Effector memory CD4-positive, alpha-beta T cell (primary cell): Measurements from ENCODE around the gene FGFRL1.

ENCODE experiments used
- DNase-seq, 3 donors: peaks; one replicate each; pipeline ENCODE4 v3.0.0-alpha.2; 2020
- H3K27ac ChIP-seq: 2 replicates; pipeline ENCODE4 v1.7.0; 2013; ENCODE audit warnings: mild to moderate bottlenecking, low read length, moderate library complexity; ENCODE audit not compliant: insufficient read depth, poor library complexity, severe bottlenecking
- H3K27me3 ChIP-seq: replicated peaks from 2 replicates; pipeline ENCODE4 v1.7.0; 2013; ENCODE audit warnings: mild to moderate bottlenecking, low read length; ENCODE audit not compliant: insufficient read depth, control insufficient read depth, poor library complexity, severe bottlenecking
- H3K36me3 ChIP-seq: 2 replicates; pipeline ENCODE4 v1.7.0; 2013; ENCODE audit warnings: mild to moderate bottlenecking, low read length, moderate library complexity; ENCODE audit not compliant: control insufficient read depth, insufficient read depth
- H3K4me1 ChIP-seq: 2 replicates; pipeline ENCODE4 v1.7.0; 2013; ENCODE audit warnings: low read length, mild to moderate bottlenecking; ENCODE audit not compliant: control insufficient read depth, insufficient read depth, poor library complexity, severe bottlenecking
- H3K4me3 ChIP-seq: 2 replicates; pipeline ENCODE4 v1.7.0; 2013; ENCODE audit warnings: low read length, low read depth, mild to moderate bottlenecking; ENCODE audit not compliant: insufficient read depth, poor library complexity, severe bottlenecking
- H3K9me3 ChIP-seq: 2 replicates; pipeline ENCODE4 v1.7.0; 2013; ENCODE audit warnings: mild to moderate bottlenecking, low read length, moderate library complexity; ENCODE audit not compliant: control insufficient read depth

FGFRL1 gene

DNA sequence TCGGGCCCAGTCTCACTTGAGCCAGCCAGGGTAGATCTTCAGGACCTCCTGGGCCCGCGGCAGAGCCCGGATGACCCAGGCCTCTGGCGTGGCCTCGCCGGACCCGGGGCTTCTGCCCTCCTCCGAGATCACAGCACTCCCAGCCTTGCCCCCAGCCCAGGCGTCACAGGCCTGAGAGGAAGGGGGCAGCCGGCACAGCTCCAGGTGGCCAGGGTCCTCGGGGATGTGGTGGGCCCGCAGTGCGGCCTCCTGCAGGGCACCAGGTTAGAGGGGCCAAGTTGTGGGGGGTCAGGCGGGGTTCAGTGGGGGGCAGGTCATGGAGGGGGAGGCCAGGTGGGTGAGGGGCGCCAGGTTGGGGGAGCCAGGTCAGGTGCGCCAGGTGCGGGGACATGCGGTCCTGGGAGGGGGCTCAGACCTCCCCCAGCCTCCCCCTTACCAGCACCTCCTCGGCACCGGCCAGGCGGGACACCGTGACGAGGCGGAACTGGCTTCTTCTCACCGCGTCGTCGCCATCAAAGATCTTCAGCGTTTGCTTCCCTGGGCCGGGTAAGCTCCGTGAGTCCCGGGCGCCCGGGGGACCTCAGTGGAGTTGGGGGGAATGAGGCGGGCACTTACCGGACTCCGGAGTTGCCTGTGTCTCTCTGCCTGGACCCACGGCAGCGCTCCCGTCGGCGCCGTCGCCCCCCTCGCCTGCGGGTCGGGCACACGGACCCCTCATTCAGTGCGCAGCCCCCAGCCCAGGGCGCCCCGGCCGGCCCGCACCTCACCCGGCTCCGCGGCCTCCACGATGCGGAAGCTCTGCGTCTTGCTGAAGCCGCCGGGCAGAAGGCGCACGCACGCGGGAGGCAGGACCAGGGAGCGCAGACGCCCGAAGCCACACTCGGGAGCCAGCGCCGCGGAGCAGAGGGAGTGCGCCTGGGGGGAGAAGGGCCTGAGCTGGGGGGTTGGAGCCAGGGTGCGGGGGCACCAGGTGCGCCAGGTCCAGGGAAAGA is 44.0 kb upstream of the FGFRL1 start:
- H3K27ac ChIP-seq = no peak overlapping the region

GRCh38 chr4:968221-968620 is 43.2 kb upstream of the FGFRL1 start:
- no peak overlapping the region for H3K27ac ChIP-seq
- H3K27me3 ChIP-seq = no peaks in the 10 kb centered on the region
- peaks cover 14% of the 10 kb centered on the region for H3K4me1 ChIP-seq
- no peak overlapping the region for H3K4me3 ChIP-seq
- peaks cover 7% of the 10 kb centered on the region for H3K36me3 ChIP-seq
- no peaks in the 10 kb centered on the region for H3K9me3 ChIP-seq
- no peak for DNase-seq

More for the DNA sequence above, 44.0 kb upstream of the FGFRL1 start:
- Histone ChIP-seq H3K4me3 (no peak overlapping the region), H3K4me1 (peaks cover 11% of the 10 kb centered on the region), H3K36me3 (peaks cover 7% of the 10 kb centered on the region), H3K27me3 (no peaks in the 10 kb centered on the region), H3K9me3 (no peaks in the 10 kb centered on the region)
- no peak for DNase-seq

DNA sequence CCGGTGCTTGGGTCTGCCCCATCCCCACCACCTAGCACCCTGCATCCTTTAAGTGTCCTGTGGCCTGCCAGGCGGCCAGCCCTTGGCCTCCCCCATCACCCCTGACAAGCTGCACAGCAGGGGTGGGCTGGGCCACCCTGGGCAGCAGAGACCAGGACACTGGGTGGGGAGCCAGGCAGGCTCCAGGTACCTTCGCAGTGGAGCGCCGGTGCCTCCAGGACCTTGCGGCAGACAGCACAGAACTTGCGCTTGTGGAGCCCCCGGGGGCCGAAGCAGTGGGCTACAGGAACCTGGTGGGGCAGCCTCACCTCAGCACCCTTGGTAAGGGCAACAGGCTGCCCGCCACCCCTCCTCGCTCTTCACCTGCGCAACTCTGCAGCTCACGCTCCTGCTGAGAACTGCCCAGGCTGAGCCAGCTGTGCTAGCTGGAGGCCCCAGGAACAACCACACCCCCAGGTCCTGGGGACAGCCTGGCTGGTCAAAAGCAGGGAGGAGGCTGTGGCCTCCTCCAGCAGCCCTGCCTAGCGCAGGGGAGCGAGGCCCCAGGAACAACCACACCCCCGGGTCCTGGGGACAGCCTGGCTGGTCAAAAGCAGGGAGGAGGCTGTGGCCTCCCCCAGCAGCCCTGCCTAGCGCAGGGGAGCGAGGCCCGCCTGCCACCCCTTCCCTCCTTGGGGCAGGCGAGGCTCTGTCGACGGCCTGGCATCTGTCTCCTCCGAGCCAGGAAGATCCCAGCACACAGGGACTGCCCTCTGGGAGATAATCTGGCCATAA is 42.6 kb upstream of the FGFRL1 start:
- H3K4me3 ChIP-seq = no peak overlapping the region
- peaks cover 17% of the 10 kb centered on the region for H3K4me1 ChIP-seq
- DNase-seq = no peak
- peaks cover 7% of the 10 kb centered on the region for H3K36me3 ChIP-seq
- H3K9me3 ChIP-seq = no peaks in the 10 kb centered on the region
- no peak overlapping the region for H3K27ac ChIP-seq
- H3K27me3 ChIP-seq = no peaks in the 10 kb centered on the region

GRCh38 chr4:970046-970745 is 41.2 kb upstream of the FGFRL1 start:
- peaks cover 18% of the 10 kb centered on the region for H3K4me1 ChIP-seq

DNA sequence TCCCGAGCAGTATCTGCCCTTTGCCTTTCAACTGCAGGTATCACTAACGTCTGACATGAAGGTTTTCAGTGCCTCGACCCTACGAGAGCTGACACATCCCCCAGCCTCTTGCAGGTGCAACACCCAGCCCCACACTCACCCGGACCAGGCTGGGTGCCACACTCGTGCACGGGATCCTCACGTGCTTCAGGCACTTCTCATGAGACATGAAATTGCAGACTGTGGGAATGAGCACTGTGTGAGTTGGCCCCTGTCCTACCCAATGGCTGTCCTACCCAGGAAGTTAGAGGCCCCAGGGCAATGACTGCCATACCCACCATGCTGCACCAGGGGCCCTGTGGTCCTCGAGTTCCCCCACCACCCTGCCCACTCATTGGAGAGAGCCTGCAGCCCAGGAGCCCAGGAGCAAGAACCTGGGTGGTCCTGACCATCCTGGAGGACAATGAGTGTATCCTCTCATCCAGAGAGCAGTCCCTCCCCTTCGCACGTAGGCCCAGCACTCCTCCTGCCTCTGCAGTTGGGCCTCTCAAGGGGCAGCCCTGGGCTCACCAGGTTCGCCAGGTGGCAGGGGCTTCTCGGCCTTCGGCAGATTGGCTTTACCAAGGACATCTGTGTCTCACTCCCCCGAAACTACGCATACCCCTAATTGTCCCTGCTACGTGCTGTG is 40.4 kb upstream of the FGFRL1 start:
- Histone ChIP-seq H3K4me3 (no peak overlapping the region), H3K4me1 (peaks cover 18% of the 10 kb centered on the region), H3K27ac (no peak overlapping the region), H3K36me3 (peaks cover 2% of the 10 kb centered on the region), H3K9me3 (no peaks in the 10 kb centered on the region), H3K27me3 (no peaks in the 10 kb centered on the region)
- DNase-seq = no peak

More at GRCh38 chr4:970046-970745, 41.2 kb upstream of the FGFRL1 start:
- Histone ChIP-seq H3K27ac (no peak overlapping the region), H3K4me3 (no peak overlapping the region), H3K27me3 (no peaks in the 10 kb centered on the region), H3K36me3 (peaks cover 7% of the 10 kb centered on the region), H3K9me3 (no peaks in the 10 kb centered on the region)
- DNase-seq = no peak

DNA sequence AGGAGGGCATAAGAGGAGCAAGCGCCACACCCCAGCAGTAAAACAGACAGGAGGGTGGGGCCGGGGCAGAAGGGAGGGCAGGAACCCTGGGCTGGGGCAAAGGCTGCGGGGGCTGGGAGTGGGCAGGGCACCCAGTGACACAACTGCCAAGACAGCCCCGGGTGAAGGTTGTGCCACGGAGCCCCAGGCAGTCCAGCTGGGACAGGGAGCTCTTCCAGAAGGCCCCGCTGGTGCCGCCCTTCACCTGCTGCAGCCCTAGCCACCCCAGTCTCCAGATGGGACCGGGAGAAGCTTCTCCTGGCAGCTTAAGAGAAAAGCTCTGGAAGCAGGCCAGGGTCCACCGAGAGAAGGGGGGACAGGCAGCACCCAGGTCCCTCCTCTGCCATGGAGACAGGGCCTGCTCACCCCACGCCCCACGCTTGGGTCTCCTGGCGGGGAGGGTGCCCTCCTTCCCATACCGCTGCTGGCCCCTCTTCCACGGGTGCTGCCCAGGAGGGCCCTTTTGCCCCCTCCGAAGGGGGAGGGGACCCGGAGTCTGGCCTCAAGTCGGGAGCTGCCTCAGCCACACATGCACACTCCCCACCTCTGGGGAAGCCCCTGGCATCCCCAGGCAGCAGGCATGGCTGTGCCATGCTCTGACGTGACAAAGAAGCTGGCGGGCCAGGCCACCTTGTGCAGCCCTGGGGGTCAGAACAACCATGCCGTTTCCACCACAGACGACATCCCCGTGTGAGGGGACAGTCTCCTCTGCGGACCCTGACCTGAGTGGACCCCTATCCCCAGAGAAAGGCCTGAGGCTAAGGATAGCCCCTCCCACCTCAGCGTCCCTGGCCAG is 39.5 kb upstream of the FGFRL1 start:
- H3K27me3 ChIP-seq = no peaks in the 10 kb centered on the region
- no peaks in the 10 kb centered on the region for H3K36me3 ChIP-seq
- no peak for DNase-seq
- no peaks in the 10 kb centered on the region for H3K9me3 ChIP-seq
- H3K27ac ChIP-seq = no peak overlapping the region
- H3K4me3 ChIP-seq = peak overlapping the region; percentile 88
- peaks cover 18% of the 10 kb centered on the region for H3K4me1 ChIP-seq

DNA sequence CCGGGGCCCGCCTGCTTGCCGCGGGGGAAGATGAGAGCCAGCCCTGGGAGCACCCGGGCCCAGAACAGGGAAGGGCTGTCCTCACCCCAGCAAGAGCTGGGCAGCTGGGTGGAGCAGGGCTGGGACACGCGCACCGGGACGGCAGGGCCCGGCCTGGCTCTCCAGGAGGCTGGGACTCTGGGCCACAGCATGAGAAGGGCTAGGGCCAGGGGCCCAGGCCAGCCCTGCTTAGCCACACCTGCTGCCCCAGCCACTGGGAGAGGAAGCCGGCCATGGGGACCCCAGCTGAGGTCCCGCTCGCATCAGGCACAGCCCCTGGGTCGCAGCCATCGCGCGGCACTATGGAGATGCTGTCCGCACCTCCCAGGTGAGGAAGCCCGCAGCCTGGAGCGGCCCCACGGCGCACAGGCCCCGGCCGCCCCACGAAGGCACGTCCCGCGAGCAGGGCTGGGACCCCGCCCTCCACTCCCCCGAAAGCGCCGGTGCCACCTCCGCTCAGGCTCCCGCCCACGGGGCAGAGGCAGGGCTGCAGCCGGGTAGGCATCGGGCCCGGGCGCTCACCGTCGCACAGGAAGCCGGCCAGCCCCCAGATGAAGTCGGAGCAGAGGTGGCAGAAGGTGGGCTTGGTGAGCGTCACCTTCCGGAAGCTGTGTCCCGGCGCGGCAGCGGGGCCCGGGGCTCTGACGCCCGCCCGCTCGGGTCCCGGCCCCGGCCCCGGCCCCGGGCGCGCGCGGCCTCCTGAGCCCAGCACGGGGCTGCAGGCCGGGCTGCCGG is 38.6 kb upstream of the FGFRL1 start:
- H3K27ac ChIP-seq = no peak overlapping the region
- H3K9me3 ChIP-seq = no peaks in the 10 kb centered on the region
- H3K27me3 ChIP-seq = no peaks in the 10 kb centered on the region
- peak; percentile 43 to 49 (median 48) for DNase-seq
- peaks cover 18% of the 10 kb centered on the region for H3K4me1 ChIP-seq
- peak overlapping the region; percentile 88 for H3K4me3 ChIP-seq
- H3K36me3 ChIP-seq = no peaks in the 10 kb centered on the region

GRCh38 chr4:973431-974397 is 37.7 kb upstream of the FGFRL1 start, which contains the start of gene DGKQ:
Gene DGKQ, minus strand, starts transcription at chr4:973569. Its CDS starts 87 bp downstream, at chr4:973482.
- Histone ChIP-seq H3K4me1 (peaks cover 15% of the 10 kb centered on the region), H3K27ac (no peak within 1 kb of the TSS)
- DNase-seq = peak; percentile 86 to 90 (median 87)

More at GRCh38 chr4:973431-974397, 37.7 kb upstream of the FGFRL1 start, which contains the start of gene DGKQ:
- Histone ChIP-seq H3K9me3 (no peaks in the 10 kb centered on the region), H3K27me3 (no peaks in the 10 kb centered on the region), H3K36me3 (no peaks in the 10 kb centered on the region), H3K4me3 (peak within 1 kb of the TSS; percentile 88)
